GM12874 (cell line): Measurements from ENCODE around the gene CACNA1C.

Experiments
- TF ChIP-seq, protein P1 (sequence below): IDR thresholded peaks from 2 replicates; pipeline ENCODE4 v1.5.1; 2011; ENCODE audit warnings: low read depth, mild to moderate bottlenecking, control low read depth, low read length, moderate library complexity; ENCODE audit not compliant: insufficient read depth

Gene CACNA1C

DNA sequence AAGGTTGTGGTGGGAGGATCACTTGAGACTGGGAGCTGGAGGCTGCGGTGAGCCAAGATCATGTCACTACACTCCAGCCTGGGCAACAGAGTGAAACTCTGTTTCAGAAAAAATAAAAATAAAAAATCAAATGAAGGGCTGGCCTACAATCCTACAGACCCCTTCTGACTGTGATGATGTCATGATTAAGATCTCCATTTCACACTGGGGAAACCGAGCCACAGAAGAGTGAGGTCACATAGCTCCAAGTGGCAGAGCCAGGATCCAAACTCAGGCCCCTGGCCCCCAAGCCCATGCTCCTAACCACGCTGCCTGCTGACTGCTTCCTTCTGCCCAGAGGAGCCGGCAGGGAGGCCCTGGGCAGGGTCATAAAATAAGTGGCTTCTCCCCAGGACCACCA lies 483.9 kb downstream of the CACNA1C start:
- TF ChIP-seq, protein P1, sequence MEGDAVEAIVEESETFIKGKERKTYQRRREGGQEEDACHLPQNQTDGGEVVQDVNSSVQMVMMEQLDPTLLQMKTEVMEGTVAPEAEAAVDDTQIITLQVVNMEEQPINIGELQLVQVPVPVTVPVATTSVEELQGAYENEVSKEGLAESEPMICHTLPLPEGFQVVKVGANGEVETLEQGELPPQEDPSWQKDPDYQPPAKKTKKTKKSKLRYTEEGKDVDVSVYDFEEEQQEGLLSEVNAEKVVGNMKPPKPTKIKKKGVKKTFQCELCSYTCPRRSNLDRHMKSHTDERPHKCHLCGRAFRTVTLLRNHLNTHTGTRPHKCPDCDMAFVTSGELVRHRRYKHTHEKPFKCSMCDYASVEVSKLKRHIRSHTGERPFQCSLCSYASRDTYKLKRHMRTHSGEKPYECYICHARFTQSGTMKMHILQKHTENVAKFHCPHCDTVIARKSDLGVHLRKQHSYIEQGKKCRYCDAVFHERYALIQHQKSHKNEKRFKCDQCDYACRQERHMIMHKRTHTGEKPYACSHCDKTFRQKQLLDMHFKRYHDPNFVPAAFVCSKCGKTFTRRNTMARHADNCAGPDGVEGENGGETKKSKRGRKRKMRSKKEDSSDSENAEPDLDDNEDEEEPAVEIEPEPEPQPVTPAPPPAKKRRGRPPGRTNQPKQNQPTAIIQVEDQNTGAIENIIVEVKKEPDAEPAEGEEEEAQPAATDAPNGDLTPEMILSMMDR, result no peak

DNA sequence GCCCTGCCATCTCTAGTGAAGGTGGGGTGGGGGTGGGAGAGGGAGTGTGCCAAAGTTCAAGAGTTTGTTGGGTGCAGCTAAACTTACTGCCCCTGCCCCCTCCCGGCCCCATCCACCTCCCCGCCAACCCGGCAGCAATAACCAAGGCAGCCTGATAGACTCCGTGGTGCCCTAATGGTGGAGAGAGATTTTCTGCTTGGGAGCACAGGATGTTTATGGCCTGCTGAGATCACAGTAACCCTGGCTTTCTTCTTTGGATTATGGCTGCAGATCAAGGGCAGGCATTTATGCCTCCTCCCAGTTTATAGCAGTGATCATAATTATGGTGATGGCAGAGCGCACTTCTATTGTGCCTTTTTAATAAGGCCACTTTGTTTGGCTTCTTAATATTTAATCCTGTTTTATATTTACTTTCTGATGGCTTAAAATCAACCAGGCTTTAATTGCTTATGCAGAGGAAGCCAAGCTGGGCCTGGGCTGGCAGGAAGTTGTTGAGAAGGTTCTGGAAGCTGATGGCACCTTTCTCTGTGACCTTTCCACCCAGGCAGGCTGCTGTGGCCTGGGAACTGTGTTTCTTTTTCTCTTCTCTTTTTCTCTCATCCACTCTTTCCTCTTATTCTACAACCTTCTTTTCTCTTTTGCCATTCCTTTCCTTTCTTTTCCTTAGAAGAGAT lies 485.2 kb downstream of the CACNA1C start:
- TF ChIP-seq, protein P1, result no peak

DNA sequence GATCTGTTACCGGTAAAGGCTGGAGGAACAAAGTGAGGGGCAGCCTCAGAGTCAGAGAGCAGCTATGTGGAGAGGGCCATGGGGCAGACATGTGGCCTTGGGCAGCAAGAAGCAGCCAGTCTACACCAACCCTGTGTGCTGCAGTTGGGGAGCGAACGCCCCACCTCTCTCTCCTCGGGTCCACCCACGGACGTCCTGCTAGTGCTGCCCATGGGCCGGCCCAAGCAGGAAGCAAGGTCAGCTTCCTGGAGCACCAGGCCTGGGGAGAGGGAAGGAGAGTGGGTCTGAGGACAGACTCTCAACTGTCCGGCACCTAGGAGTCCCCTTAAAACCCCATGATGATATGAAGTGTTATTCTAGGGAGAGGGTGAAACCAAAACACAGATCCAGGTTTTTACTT lies 487.2 kb downstream of the CACNA1C start:
- TF ChIP-seq, protein P1, result no peak

DNA sequence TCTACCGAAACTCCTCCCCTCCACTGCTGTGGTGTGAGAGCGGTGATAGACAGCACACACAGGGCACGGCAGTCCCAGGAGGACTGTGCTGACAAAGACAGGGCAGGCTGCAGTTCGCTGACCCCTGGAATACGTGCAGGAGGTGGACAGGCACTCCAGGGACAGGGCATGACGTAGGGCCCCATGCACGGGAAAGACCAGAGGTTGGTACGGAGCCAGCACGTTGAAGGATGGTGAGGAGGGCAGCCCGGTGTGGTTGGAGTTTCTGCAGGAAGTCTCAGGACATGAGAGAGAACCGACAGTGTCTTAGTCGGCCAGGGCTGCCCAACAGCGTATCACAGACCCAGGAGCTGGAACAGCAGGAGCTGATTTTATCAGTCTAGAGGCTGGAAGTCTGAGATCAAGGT lies 487.8 kb downstream of the CACNA1C start:
- TF ChIP-seq, protein P1, result no peak

DNA sequence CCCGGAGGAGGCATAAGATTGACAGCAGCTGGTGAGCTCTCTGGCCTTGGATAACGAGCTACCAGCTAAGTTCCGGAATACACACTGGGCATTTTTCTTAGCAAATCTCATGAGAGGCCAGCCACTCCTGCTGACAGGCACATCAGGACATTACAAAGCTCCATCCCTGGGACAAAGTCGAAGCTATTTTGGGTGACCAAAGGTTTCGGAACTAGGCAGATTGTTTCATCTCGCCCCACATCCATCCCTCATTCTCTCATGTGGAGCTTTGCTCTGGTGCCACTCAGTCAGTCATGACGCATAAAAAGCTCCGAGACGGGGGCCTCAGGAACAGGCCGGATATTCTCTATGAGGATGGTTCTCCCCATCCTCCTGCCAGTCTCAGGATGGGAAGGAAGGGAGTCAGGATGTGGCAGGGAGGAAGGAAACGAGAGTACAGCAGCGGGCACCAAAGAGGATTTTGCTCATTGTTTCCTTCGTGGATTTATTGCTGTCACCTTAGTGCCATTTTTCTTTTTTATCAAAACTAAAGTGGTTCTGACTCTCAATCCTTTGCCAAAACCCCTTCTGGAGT lies 488.9 kb downstream of the CACNA1C start:
- TF ChIP-seq, protein P1, result no peak

DNA sequence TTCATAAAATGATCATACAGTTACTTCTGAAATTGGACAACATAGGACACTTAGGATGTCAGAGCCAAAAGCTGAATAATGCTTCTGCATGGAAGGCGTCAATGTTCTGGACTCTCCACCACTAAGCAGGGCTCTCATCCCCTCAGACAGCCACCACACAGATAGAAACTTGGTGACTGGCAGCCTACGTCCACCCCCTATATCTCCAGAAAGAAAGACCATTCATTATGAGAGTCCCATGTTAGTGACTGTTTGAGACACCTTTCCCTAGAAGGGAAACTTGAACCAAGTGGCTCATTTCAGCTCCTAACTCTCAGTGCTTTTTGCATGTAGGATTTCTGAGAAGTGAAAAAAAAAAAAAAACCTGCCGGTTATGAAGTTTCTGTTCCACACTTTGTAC lies 491.0 kb downstream of the CACNA1C start:
- TF ChIP-seq, protein P1, result no peak

DNA sequence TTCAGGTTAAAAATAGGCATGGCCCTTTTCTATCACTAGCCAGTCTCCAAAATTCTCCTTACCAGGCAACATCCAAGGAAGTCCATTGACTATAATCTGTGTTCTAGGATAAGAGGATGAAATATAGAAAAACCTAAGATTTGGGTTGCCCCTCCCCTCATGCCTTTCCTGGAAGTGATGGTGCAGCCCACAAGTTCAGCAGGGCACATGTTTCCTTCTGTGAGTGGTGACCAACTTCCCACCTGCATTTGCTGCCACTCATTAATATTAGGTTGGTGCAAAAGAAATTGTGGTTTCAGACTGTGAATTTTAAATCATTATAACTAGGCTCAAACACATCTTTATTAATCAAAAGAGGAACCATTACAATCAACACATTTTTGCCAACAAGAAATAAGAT lies 491.4 kb downstream of the CACNA1C start:
- TF ChIP-seq, protein P1, result no peak
